GM12872 (cell line): Measurements from ENCODE around the gene IL13RA1.

Experiments
- TF ChIP-seq, protein P1 (sequence below): IDR thresholded peaks from 3 replicates; pipeline ENCODE4 v1.5.1; 2011; ENCODE audit warnings: low read depth, mild to moderate bottlenecking, low read length, moderate library complexity; ENCODE audit not compliant: insufficient read depth

The IL13RA1 gene

DNA sequence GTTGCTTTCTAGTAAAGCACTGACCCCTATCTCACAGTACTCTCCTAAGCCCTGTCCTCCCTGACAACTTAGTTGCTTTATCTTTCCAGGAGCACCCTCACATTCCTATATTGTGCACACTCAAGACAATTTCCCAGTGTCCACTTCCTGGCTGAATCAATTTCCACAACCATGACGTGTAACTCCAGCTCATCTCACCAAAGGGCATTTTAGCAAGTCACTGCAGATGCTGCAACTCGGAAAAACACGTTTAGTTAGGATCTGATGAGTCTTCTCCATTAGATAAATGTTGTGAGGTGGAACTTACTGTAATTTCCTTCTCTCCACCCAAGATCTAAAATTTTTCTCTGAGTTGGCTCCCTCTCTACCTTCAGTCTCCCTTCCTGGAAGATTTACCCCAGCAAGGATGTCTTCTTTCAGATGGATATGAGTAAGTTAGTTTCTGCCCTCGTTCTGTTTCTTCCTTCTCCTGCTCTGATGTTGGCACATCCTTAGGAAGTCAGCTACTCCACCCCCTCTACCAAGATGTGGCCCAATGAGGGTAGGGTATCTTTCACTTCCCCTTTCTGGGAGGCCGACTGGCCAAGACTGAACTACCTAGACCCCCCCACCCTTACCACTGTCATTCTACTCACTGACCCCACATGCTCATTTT is 28.8 kb upstream of the IL13RA1 start:
- TF ChIP-seq, protein P1, sequence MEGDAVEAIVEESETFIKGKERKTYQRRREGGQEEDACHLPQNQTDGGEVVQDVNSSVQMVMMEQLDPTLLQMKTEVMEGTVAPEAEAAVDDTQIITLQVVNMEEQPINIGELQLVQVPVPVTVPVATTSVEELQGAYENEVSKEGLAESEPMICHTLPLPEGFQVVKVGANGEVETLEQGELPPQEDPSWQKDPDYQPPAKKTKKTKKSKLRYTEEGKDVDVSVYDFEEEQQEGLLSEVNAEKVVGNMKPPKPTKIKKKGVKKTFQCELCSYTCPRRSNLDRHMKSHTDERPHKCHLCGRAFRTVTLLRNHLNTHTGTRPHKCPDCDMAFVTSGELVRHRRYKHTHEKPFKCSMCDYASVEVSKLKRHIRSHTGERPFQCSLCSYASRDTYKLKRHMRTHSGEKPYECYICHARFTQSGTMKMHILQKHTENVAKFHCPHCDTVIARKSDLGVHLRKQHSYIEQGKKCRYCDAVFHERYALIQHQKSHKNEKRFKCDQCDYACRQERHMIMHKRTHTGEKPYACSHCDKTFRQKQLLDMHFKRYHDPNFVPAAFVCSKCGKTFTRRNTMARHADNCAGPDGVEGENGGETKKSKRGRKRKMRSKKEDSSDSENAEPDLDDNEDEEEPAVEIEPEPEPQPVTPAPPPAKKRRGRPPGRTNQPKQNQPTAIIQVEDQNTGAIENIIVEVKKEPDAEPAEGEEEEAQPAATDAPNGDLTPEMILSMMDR: no peak

DNA sequence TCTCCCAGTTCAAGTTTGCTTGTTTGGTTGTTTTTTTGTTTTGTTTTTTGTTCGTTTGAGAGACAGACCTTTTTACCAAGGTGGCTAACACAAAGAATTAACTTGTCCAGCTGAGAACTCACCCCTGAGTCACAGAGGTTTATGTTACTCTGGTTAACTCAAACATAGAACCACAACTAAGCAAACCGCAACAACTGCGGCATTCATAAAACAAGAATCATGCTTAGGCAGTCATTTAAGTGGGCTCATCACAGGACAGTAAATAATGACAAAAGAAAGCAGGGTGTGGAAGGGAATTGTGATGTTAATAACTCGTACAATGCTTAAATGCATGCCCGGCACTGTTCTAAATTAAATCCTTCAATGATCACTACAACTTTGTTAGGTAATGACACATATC is 24.7 kb upstream of the IL13RA1 start:
- TF ChIP-seq, protein P1: no peak

DNA sequence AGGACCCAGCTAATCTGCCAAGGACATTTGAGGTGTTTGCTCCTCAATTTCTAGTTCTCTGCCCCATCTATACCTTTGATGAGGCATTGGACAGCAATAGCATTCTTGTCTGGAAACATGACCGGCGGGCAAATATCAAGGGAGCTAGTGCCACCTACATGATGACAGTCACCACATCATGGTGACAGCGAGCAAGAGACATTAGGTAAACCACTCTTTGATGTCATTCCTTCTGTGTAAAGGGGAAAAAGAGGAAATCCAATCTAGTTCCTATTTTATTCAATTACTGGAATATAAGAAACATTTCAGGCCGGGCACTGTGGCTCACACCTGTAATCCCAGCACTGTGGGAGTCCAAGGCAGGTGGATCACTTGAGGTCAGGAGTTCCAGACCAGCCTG is 20.7 kb upstream of the IL13RA1 start:
- TF ChIP-seq, protein P1: no peak

DNA sequence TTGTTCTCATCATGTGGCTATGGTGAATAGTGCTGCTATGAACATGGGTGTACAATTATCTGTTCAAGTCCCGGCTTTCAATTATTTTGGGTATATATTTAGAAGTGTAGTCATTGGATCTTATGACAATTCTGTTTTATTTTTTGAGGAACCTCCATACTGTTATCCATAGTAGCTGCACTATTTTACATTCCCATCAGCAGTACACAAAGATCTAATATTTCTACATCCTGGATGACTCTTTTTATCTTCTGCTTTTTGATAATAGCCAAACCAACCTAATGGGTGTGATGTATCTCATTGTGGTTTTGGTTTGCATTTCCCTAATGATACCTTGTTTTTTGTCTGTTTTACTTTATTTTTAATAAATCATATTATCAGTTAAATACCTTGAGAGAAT is 12.9 kb upstream of the IL13RA1 start:
- TF ChIP-seq, protein P1: no peak

- TF ChIP-seq, protein P1: no peak
Measured at GRCh38 chrX:118717678-118718391, 9.6 kb upstream of the IL13RA1 start.

GRCh38 chrX:118718737-118719136 is 8.7 kb upstream of the IL13RA1 start:
- TF ChIP-seq, protein P1: no peak

- TF ChIP-seq, protein P1: no peak
Measured at GRCh38 chrX:118720058-118720707, 7.2 kb upstream of the IL13RA1 start.
